ENCODE data around the gene AKAP10.
"Not testable (repeated sequence)": the region's sequence is repeated elsewhere in the genome, so short reads cannot be mapped to it uniquely, and the experiment has no call there.

The AKAP10 gene

DNA sequence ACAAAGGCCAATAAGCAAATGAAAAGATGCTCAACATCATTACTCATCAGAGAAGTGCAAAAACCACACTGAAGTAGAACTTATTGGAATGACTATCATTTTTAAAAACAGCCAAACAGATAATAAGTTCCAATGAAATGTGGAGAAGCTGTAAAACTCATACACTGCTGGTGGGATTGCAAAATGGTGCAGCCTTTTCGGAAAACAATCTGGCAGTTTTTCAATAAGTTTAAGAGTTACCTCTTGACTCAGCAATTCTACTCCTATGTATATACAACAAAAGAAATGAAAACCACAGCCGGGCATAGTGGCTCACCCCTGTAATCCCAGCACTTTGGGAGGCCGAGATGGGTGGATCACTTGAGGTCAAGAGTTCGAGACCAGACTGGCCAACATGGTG, 49.3 kb downstream of the AKAP10 start:
- DNase-seq: no peak

DNA sequence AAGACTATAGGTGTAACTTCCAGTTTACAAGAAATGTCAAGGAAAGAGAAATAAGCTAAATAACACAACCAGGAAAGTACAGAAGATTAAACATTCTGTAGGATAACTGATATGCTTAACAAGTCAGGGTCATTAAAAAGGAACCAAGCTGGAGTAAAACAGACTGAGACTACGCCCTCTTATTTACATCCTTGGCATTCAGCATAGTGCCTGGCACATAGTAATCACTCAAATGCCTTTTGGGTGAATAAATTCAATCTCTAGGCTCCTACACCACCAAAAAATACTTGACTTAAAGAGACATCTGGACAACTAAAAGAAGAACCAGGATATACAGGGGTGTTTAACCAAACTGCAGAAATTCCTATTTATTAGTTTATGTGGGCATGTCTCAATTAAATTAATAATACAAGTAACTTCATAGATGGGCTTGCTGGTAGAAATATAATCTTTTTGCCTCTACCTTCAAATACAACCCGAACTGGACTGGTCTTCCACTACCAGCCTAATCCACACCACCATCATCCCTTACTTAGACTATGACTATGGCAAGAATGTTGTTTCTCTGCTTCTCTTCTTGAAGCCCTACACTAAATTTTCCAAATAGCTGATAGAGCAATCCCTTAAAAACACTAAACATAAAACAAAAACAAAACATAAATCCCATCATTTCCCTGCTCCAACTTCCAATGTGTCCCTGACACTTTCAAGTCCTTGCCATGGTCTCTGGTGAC, 62.2 kb downstream of the AKAP10 start:
- no peak for DNase-seq

DNA sequence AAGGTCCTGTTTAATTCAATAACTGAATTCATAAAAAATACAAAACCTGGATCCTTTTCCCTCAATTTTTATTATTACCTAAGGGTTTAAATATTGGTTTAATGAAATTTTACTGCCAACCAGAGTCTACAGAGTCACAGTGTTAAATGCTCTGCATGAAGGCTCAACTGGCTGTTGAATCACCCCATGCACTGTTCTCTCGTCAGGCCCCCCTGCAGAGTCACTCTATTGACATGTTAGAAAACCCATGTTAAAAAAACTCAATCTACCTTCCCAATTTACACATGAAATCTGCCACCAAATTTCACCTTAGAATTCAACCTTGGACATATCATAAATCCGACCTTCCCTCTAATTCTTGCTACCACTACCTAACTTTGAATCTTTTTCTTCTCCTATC, 66.6 kb downstream of the AKAP10 start:
- DNase-seq: no peak

DNA sequence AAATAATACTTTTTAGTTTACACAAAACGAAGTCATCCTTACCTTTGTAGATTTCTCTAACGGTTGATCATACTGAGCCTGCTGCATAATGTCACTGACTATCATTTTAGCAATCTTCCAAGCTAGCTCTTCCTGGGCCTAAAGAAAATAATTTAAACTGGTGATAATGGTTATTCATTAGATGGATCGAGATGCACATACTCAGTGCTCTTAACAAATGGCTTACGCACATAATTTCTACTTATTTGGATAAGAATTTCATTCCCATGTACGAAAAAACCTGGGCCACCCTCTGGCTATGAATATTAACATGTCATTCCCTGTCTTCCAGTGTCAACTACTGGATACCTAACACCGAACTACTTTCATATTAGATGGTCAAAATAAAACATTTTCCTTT, 68.5 kb downstream of the AKAP10 start:
- no peak for DNase-seq

DNA sequence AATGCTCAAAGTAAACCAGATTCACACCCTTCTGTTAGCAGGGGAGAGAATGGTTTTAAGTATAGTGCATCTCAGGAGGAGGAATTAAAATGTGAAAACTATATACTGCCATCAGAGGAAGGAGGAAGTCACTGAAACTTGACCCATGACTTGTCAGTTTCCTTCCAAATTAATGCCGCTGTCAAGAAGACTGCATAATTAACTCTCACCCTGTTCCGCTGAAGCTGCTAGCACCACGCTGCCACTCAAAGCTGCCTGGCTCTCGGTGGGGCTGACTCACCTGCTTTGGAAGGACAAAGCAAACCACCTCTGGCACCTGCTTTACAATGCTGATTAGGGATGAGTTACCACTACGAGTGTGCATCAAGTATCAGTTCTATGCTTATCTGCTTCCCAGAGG, 72.1 kb downstream of the AKAP10 start:
- no peak for DNase-seq

DNA sequence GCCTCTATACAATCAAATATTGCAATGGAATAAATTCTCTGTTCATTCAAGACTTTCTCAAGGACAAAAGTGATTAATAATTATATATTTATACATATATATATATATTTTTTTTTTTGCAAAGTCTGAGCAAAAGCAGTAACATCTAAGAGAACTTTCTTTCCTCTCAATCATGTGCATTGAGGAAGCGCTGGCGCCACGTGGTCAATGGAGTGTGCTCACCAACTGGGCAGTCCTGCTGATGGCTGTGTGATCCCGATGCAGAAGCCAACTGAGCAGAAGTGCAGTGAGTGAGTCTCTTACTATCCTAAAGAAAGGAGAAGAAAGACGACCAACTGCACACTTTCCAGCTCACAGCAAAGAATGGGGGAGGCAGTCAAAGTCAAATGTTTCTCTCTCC, 72.7 kb downstream of the AKAP10 start:
- no peak for DNase-seq

DNA sequence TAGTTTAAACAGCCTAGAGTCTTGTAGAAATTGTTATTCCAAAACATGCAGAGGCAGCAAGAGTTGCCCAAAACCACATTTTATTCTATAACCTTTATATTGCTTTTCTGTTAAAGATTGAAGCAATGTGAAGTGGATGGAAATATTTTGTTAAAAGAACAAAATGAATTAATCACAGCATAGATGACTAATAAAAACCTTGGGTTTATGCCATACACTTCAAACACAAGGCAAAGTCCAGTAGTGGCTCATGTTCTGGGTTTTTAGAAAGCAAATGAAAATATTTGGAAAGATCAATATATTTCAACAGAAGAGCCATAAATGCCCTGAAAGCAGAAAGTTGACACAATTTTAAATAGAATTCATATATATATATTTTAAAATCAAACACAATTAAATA, 73.2 kb downstream of the AKAP10 start:
- DNase-seq: no peak

DNA sequence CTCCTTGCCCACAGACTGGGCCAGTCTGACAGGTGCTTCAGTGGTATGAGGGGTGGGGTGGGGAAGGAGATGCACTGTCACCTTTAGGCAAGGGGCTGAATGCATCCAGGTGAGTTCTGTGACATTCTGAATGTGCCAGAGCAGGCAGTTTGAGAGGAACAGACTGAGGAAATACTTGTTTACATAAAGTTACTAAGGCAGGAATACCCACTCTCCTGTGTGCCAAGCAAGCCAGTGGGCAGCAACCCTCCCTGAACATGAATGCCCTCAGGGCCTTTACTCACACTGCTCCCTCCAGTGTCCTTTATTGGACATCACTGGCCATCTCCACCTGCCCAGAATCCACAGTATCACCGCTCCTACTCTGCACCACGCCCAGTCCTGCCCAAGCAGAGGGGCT, 76.8 kb downstream of the AKAP10 start:
- no peak for DNase-seq

DNA sequence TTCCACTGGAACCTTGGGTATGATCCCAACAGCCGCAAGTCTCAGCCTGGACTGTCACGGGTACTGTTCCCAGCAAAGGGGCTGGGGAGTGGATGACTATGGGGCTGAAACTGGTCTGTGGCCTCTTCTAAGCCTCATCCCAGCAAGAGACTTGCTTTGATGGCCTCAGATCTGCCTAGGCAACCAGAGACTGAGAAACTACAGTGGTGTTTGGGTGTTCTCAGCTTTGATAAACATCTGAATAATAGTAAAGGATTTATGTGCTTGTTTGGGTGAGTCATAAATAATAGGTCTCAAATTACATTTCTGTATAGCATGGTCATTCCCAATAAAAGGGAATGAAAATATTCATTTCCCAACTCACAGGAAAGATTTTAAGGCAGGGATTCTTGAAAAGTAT, 79.7 kb downstream of the AKAP10 start:
- no peak for DNase-seq

DNA sequence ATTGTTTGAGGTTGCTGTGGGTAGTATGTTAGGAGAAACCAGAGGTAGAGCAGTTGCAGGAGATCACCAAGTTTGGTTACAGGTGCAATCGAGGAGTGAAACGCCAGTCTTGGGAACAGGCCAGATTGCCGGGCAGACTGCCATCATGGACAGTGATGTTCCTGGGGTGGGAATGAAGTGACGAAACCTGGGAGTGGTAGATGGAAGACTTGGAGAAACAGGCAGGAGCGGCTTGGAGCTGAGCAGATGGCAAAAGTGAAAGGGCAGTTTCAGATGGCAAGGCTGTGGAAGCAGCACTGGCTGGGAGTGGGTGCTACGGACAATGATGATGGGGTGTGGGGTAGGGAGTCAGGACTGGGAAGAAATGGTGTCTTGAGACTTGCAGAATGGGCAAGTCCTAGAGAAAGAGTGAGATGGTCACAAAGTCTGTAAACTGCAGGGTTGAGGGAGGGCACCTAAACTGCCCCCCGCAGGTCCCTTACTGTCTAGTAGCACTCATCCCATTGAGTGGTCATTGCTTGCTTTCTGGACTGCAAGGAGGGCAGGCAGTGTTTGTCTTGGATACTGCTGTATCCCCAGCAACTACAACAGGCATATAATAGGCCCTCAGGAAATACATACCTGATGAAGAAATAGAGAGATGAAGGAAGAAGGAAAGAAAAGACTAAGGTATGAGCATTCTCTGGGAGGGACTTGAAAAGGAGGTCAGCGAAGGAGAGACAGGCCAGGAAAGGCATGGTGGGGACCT, 80.4 kb downstream of the AKAP10 start:
- DNase-seq: no peak

DNA sequence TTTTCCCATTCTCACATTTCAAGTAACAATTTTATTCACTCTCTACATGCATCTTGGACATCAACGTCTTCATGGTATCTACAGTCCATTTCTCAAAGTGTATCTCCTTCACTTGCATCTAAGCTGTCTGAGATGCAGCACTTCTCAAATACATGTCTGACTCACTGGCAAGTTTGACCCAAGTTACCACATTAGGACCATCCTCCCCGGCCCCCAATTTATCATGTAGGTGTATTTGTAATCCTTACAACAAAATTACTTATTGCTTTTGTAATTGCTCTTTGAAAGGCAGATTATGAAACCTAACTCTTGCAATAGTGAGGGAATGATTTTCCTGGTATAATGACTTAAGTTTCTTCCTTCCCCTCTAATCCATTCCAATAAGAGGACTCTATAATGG, 80.9 kb downstream of the AKAP10 start:
- DNase-seq: no peak

DNA sequence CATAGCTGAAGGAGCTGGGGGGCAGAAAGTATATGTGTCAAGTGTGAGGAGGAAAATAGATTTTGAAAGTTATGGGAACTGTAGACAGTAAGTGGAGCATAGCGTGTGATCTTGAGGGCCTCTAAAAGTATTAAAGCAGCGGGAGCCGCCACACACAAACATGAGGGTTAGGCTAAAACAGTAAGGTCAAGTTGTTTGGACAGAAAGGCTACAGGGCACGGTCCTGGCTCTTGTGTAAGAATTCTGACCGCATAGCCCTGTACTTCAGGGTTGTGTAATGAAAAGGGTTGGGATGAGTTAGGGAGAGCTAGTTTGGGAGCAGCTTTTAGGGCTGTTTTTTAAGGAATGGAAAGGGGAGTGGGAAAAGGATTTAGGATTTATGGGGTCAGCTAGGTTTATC, 87.1 kb downstream of the AKAP10 start:
- DNase-seq: not testable (repeated sequence)

DNA sequence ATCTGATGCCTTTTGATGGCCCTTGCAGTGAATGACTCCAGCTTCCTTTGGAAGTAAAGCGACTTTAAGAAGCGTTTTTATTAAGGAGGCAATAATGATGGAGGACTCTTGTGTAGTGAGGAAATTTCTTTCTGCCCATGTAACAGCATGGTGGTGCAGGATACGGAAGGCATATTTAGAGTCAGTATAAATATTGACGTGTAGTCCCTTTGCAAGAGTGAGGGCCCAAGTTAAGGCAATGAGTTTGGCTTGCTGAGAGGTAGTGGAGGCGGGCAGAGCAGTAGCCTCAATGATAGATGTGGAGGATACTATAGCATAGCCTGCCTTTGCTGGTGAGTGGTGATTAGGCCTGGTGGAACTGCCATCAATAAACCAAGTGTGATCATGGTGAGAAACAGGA, 87.6 kb downstream of the AKAP10 start:
- DNase-seq: not testable (repeated sequence)

DNA sequence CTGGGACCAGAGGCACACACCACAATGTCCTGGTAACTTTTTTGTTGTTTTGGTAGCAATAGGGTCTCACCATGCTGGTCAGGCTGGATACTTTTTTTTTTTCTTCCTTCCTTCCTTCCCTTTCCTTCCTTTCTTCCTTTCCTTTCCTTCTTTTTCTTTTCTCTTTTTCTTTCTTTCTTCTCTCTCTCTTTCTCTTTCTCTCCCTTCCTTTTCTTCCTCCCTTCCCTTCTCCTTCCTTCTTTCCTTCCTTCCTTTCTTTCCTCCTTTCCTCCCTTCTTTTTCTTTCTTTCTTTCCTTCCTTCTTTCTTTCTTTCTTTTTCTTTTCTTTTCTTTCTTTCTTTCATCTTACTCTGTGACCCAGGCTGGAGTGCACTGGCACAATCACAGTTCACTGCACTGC, 91.5 kb downstream of the AKAP10 start:
- no peak for DNase-seq

DNA sequence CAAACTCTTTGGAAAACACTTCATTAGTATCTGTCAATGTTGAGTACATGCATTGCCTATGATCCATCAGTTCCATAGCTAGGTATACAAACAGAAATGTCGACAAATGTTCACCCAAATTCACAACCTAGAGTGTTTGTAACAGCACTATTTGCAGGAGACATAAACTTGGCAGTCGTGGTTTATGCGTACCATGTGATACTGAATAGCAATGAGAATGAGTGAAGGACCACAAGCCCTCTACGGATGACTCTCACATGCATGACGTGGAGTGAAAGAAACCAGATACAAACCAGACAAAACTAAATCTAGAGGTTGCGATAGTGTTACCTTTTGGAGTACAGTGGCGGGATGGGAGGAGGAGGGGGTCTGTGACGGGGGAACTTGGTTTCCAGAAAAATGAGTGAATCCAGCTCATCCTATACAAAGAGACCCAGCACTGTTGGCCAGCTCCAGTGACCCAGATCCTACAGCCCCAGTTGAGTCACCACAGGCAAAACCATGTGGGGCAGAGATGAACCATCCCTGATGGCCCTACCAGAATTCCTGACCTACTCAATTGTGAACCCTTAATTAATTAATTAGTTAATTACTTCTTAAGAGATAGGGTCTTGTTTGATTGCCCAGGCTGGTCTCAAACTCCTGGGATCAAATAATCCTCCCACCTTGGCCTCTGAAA, 94.0 kb downstream of the AKAP10 start:
- DNase-seq: no peak

DNA sequence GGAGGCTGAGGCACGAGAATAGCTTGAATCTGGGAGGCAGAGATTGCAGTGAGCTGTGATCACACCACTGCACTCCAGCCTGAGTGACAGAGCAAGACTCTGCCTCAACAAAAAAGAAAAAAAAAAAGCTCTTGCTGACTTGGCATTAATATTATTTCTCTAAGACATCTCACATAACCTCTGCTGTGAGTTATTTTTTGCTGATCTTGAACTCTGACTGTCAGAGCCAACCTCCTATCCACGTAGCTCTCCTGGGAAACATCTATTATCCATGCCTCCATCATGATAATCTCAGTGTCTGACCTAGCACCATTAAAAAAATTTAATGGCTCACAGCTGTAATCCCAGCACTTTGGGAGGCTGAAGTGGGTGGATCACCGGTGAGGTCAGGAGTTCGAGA, 97.2 kb downstream of the AKAP10 start:
- no peak for DNase-seq

DNA sequence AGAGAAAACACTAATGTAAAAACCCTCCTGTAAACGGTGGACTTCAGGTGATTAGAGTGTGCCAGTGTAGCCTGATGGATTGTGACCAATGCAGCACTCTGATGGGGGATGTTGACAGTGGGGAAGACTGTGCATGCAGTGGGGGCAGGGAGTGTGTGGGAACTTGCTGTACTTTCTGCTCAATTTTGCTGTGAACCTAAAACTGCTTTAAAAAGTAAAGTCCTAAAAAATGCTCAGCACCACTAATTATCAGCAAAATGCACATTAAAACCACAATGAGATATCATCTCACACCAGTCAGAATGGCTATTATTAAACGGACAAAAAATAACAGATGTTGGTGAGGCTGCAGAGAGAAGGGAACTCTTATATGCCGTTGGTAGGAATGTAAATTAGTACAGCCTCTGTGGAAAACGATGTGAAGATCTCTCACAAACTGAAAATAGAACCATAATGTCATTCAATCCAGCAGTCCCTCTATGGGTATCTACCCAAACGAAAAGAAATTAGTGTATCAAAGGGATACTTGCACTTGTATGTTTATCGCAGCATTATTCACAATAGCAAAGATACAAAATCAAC, 100.2 kb downstream of the AKAP10 start:
- DNase-seq: no peak

DNA sequence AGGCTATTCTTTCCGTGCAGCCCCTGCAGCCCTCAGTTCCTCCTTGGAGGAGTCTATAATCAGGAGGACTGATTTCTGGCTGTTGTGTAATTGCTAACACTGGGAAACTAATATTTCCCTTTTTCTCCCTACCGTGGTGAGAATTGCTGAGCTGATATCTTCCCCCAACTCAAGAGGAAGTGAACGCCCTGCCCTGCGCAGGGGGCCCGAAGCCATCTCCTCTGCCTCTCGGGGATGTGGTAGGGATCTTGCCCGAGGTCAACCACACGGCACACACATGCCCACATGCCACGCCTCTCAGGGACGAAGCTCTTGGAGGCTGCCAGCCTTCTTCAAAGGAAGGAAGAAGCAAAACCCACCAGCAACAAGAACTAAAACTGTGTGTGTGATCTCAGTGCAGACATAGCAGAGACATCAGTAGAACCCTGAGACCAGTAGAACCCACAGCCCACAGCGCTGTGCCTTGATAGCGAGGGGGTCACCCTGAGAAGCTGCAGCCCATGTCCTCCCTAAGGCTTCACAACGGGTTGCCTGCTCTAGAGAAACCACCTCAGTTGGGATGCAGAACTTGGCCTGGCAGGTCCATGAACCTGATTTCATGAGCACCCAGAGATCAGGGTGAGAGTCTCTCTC, 101.0 kb downstream of the AKAP10 start:
- no peak for DNase-seq

DNA sequence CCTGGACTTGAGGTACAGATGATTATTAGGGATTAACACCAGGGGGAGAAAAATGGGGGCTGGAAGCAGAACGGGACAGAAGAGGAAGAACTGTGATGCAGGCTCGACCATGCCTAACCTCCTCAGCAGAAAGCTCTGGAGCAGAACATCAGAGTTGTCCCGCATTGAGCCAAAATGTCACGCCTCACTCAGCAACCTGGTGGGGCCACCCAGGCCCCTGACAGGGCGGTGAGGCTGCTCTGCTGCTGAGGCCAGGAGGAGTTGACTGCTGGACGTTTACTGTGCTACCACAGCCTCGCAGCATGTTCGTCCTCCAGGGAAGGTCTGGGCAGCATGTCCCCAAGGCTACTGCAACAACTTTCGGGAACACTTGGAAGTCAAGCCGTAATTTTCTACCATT, 103.4 kb downstream of the AKAP10 start:
- no peak for DNase-seq

DNA sequence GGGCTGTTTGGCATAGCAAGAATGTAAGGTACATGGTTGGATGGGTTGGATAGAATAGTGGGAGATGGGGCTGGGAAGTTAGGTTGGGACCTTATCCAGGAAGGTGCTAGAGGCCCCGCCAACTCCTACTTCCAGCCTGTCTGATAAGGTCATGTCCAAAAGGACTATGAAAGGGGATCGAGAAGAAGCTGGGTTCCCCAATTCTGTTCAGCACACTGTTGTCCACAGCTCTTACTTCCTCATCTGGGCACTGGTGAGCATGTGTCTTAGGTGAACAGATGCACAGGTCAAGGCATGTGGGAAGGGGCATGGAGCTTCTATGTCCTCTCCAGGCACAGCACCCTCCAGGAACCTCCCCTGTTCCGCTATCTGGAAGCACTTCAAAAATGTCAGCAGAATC, 104.3 kb downstream of the AKAP10 start:
- DNase-seq: no peak

DNA sequence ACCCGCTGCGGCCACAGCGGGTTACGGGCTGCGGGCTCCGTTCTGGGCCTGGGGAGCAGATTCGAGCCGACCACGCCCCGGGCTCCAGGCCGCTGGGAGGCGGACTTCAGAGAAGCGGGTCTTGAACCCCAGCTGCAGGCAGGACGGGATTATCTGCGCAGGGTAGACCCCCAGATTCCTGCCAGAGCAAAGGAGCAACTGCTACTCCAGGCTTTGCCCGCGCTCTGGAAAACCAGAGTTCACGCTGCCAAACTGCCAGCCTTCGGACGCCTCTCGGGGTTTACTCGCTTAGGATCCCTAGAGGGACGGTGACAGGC, 109.6 kb downstream of the AKAP10 start:
- DNase-seq: no peak

DNA sequence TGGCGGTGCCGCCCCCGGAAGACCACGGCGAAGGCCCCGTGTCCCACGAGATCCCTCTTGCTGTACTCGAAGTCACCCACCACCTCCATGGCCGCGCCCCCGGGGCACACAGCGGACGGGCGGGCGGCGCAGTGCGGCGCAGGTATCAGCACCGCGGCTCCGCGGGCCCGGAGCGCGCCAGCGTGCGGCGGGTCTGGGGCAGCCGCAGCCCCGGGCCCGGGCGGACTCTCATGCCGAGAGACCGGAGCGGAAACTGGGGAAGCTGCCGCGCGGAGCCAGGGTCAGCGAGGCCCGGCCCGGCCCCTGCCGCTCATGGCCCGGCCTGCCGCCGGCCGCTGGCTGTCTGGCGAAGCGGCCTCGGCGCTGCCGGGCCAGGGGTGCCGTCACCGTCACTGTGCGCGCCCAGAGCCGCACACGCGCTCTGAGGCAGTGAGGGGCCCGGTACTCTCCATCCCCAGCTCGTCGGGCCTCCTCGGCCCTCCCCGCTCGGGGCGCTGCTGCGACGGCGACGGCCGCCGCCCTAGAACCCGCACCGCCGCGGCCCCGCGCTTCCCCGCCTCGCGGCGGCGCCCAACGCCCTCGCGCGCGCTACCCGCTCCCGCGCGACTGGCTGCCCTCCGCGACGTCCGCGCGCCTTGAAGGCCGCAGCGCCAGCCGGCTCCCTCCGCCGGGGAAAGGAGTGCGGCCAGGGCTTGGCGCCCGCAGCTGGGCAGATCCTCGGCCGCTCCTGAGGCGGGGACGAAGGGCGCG, 110.1 kb downstream of the AKAP10 start, which contains the start of gene ULK2:
TSS of gene ULK2 (minus strand) at position 608 of the 750 bp plus-strand sequence. CDS start at position 89, 519 bp downstream.
- DNase-seq: no peak

DNA sequence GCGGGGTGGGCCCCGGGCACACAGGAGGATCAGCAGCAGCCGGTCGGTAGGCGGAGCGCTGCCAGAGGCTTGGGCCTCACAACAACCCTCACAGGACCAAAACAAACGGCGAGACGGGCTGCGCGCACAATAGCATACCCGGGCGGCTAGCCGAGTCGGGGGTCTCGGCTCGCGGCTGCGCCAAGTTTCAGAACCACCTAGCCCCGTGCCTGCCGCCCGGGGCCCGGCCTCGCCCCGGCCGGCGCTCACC, 110.6 kb downstream of the AKAP10 start:
- DNase-seq: no peak
